Mesenchymal stem cell (in vitro differentiated cells and primary cell): ENCODE measurements around the gene EMC6.
"Not testable (repeated sequence)": the region's sequence is repeated elsewhere in the genome, so short reads cannot be mapped to it uniquely, and the experiment has no call there.

Experiments used
- DNase-seq: peaks from one replicate; pipeline ENCODE4 v3.0.0-alpha.2; 2013
- H2AFZ ChIP-seq: one replicate; pipeline ENCODE4 v1.6.1; 2013; ENCODE audit warnings: low read depth, mild to moderate bottlenecking, control low read depth, inconsistent platforms, low read length, moderate library complexity
- H2AK5ac ChIP-seq: 2 replicates; pipeline ENCODE4 v1.6.1; 2013; ENCODE audit warnings: low read length, moderate library complexity, mild to moderate bottlenecking, inconsistent platforms; ENCODE audit not compliant: severe bottlenecking
- H2BK120ac ChIP-seq: one replicate; pipeline ENCODE4 v1.6.1; 2013; ENCODE audit warnings: low read depth, mild to moderate bottlenecking, inconsistent platforms, low read length, moderate library complexity
- H2BK12ac ChIP-seq, 2 experiments: one replicate each; pipeline ENCODE4 v1.6.1; 2013; ENCODE audit warnings: inconsistent platforms in 2 of 2, low read length in 2 of 2, mild to moderate bottlenecking in 2 of 2, moderate library complexity in 2 of 2, control low read depth in 1 of 2
- H2BK15ac ChIP-seq: one replicate; pipeline ENCODE4 v1.6.1; 2013; ENCODE audit warnings: mild to moderate bottlenecking, low read depth, inconsistent platforms; ENCODE audit not compliant: poor library complexity, severe bottlenecking
- H2BK5ac ChIP-seq: 2 replicates; pipeline ENCODE4 v1.6.1; 2013; ENCODE audit warnings: low read depth, mild to moderate bottlenecking, low read length, control low read depth, inconsistent platforms; ENCODE audit not compliant: poor library complexity, severe bottlenecking
- H3K14ac ChIP-seq, 2 experiments: one replicate each; pipeline ENCODE4 v1.6.1; 2013; ENCODE audit warnings: inconsistent platforms in 2 of 2, low read length in 2 of 2, control low read depth in 1 of 2, mild to moderate bottlenecking in 1 of 2, moderate library complexity in 1 of 2
- H3K18ac ChIP-seq, 2 experiments: one replicate each; pipeline ENCODE4 v1.6.1; 2013; ENCODE audit warnings: inconsistent platforms in 2 of 2, low read length in 2 of 2, control low read depth in 1 of 2, low read depth in 1 of 2, mild to moderate bottlenecking in 1 of 2
- H3K23ac ChIP-seq, 2 experiments: one replicate each; pipeline ENCODE4 v1.6.1; 2013; ENCODE audit warnings: inconsistent platforms in 2 of 2, low read length in 2 of 2, mild to moderate bottlenecking in 2 of 2, moderate library complexity in 2 of 2, control low read depth in 1 of 2
- H3K27ac ChIP-seq: 2 replicates; pipeline ENCODE4 v1.5.1; 2013; ENCODE audit warnings: mild to moderate bottlenecking, moderate library complexity, low read length, control low read depth, inconsistent platforms; ENCODE audit not compliant: poor library complexity, severe bottlenecking
- H3K27me3 ChIP-seq, 2 experiments: 2 replicates each; pipeline versions ENCODE4 v1.6.1 to v1.7.0; 2013; ENCODE audit warnings: low read length in 2 of 2, mild to moderate bottlenecking in 2 of 2, moderate library complexity in 2 of 2, control low read depth in 1 of 2, inconsistent platforms in 1 of 2; ENCODE audit not compliant: control insufficient read depth in 1 of 2, insufficient read depth in 1 of 2
- H3K36me3 ChIP-seq, 2 experiments: 2 replicates each; pipeline versions ENCODE4 v1.6.1 to v1.7.0; 2013; ENCODE audit warnings: low read length in 2 of 2, control low read depth in 1 of 2, inconsistent platforms in 1 of 2, low read depth in 1 of 2, mild to moderate bottlenecking in 1 of 2; ENCODE audit not compliant: insufficient read depth in 2 of 2, control insufficient read depth in 1 of 2
- H3K4ac ChIP-seq, 2 experiments: one replicate each; pipeline ENCODE4 v1.6.1; 2013; ENCODE audit warnings: inconsistent platforms in 2 of 2, low read length in 2 of 2, mild to moderate bottlenecking in 2 of 2, moderate library complexity in 2 of 2, control low read depth in 1 of 2, low read depth in 1 of 2
- H3K4me1 ChIP-seq: 2 replicates; pipeline ENCODE4 v1.6.1; 2013; ENCODE audit warnings: low read depth, low read length, control low read depth; ENCODE audit not compliant: control insufficient read depth, insufficient read depth
- H3K4me2 ChIP-seq: 2 replicates; pipeline ENCODE4 v1.6.1; 2013; ENCODE audit warnings: low read length, mild to moderate bottlenecking, inconsistent platforms; ENCODE audit not compliant: poor library complexity, severe bottlenecking
- H3K4me3 ChIP-seq, 2 experiments: 2 replicates each; pipeline versions ENCODE4 v1.5.1 to v1.7.0; 2013; ENCODE audit warnings: low read length in 2 of 2, mild to moderate bottlenecking in 2 of 2, control low read depth in 1 of 2, low read depth in 1 of 2; ENCODE audit not compliant: insufficient read depth in 1 of 2
- H3K79me1 ChIP-seq: replicated peaks from 2 replicates; pipeline ENCODE4 v1.6.1; 2013; ENCODE audit warnings: mild to moderate bottlenecking, control low read depth, low read length, inconsistent platforms; ENCODE audit not compliant: poor library complexity, severe bottlenecking
- H3K9ac ChIP-seq: 2 replicates; pipeline ENCODE4 v1.7.0; 2013; ENCODE audit warnings: mild to moderate bottlenecking, low read length, moderate library complexity
- H3K9me3 ChIP-seq: 2 replicates; pipeline ENCODE4 v1.7.0; 2013; ENCODE audit warnings: mild to moderate bottlenecking, low read length; ENCODE audit not compliant: control insufficient read depth
- H4K8ac ChIP-seq: one replicate; pipeline ENCODE4 v1.6.1; 2013; ENCODE audit warnings: inconsistent platforms, mild to moderate bottlenecking, low read length, moderate library complexity
- H4K91ac ChIP-seq: one replicate; pipeline ENCODE4 v1.6.1; 2013; ENCODE audit warnings: mild to moderate bottlenecking, low read length, inconsistent platforms
- WGBS: methylation state at CpG from one replicate; pipeline ENCODE4 v1.1.7; 2013; ENCODE audit warnings: mixed read lengths; 5-methylcytosine and 5-hydroxymethylcytosine counted together

Gene EMC6

GRCh38 chr17:3705718-3705984 lies 37.0 kb downstream of the EMC6 start:
- not testable (repeated sequence) for DNase-seq, H3K18ac ChIP-seq, H3K79me1 ChIP-seq, H3K4me3 ChIP-seq, H3K23ac ChIP-seq, H2BK12ac ChIP-seq, H3K36me3 ChIP-seq, H3K27me3 ChIP-seq, H4K91ac ChIP-seq, H3K4ac ChIP-seq, H2AFZ ChIP-seq, H3K4me1 ChIP-seq, H3K14ac ChIP-seq, H3K27ac ChIP-seq, H3K9ac ChIP-seq, H3K4me2 ChIP-seq, H2BK120ac ChIP-seq, H2BK5ac ChIP-seq, H3K9me3 ChIP-seq, H2AK5ac ChIP-seq, H4K8ac ChIP-seq, H2BK15ac ChIP-seq
- WGBS = 100% methylated on average over 1 of the region's 1 CpG

GRCh38 chr17:3708366-3708765 lies 39.8 kb downstream of the EMC6 start:
- Histone ChIP-seq H2BK12ac (no peak overlapping the region), H3K27me3 (no peaks in the 10 kb centered on the region), H3K79me1 (peaks cover 2% of the 10 kb centered on the region), H2BK15ac (no peak overlapping the region), H3K18ac (no peak overlapping the region), H3K4ac (no peak overlapping the region), H3K27ac (no peak overlapping the region), H2AFZ (no peak overlapping the region), H3K14ac (no peak overlapping the region), H3K4me2 (no peak overlapping the region), H4K91ac (no peak overlapping the region), H3K9ac (no peak overlapping the region), H2BK120ac (no peak overlapping the region), H3K9me3 (no peaks in the 10 kb centered on the region), H3K36me3 (peaks cover 15% of the 10 kb centered on the region in 2 experiments), H3K4me3 (no peak overlapping the region), H2AK5ac (no peak overlapping the region), H3K4me1 (no peaks in the 10 kb centered on the region), H4K8ac (no peak overlapping the region), H2BK5ac (no peak overlapping the region), H3K23ac (no peak overlapping the region)
- DNase-seq = peak; percentile 19
- WGBS = 96% methylated on average over 3 of the region's 3 CpGs

- Histone ChIP-seq H3K9me3 (no peaks in the 10 kb centered on the region), H2AK5ac (no peak overlapping the region), H2AFZ (no peak overlapping the region), H3K23ac (no peak overlapping the region), H3K18ac (no peak overlapping the region), H3K4me3 (no peak overlapping the region), H2BK120ac (no peak overlapping the region), H3K4me2 (no peak overlapping the region), H3K14ac (no peak overlapping the region), H3K4me1 (no peaks in the 10 kb centered on the region), H4K91ac (no peak overlapping the region), H4K8ac (no peak overlapping the region), H2BK5ac (no peak overlapping the region), H3K27ac (no peak overlapping the region), H3K27me3 (no peaks in the 10 kb centered on the region), H2BK15ac (no peak overlapping the region), H3K79me1 (peaks cover 2% of the 10 kb centered on the region), H3K4ac (no peak overlapping the region), H3K9ac (no peak overlapping the region), H2BK12ac (no peak overlapping the region), H3K36me3 (peaks cover 25 to 31% of the 10 kb centered on the region in 2 experiments)
- peak; percentile 41 for DNase-seq
- 72% methylated on average over 5 of the region's 5 CpGs for WGBS
Observed at GRCh38 chr17:3710951-3711383, 42.4 kb downstream of the EMC6 start.

GRCh38 chr17:3712811-3713463 lies 44.3 kb downstream of the EMC6 start:
- Histone ChIP-seq H4K8ac (no peak overlapping the region), H2BK5ac (no peak overlapping the region), H4K91ac (no peak overlapping the region), H2BK12ac (no peak overlapping the region), H2AFZ (no peak overlapping the region), H3K27me3 (no peaks in the 10 kb centered on the region), H3K4ac (no peak overlapping the region), H3K4me3 (no peak overlapping the region), H3K14ac (no peak overlapping the region), H3K79me1 (peaks cover 11% of the 10 kb centered on the region), H3K18ac (no peak overlapping the region), H3K9me3 (no peaks in the 10 kb centered on the region), H3K4me2 (no peak overlapping the region), H2BK120ac (no peak overlapping the region), H2BK15ac (no peak overlapping the region), H3K36me3 (peaks cover 39 to 51% of the 10 kb centered on the region in 2 experiments), H3K4me1 (no peaks in the 10 kb centered on the region), H3K9ac (no peak overlapping the region), H3K27ac (no peak overlapping the region), H3K23ac (no peak overlapping the region), H2AK5ac (no peak overlapping the region)
- 64% methylated on average over 13 of the region's 13 CpGs for WGBS
- DNase-seq = peak; percentile 52
